ENCODE data around the gene ETV6. TPM values are rescaled to one million over a fixed set of nuclear protein-coding genes. Genes with fewer than 3 reads are reported as not detected.

ETV6 gene
- total RNA-seq, 3 donors from 2014 or later, result 17.8 to 58.7 (median 45.2) TPM

DNA sequence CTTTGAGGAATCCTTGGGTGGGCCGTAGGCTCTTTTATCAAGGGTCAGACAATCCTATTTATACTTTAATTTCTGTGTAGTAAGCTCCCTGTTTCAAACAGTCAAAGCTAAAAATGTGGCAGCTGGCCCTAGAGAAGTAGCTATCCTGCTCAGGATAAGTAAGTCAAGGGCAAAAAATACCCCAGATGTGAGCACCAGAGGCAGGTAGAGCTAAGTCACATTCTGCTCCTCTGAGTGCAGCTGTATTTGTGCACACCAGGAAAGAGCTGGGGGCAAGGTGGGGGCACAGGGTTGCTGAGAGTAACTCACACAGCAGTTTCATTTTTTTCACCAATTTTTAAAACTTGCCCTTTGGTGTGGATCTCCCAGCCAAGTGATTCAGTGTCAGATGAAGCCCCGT, 5.3 kb downstream of the ETV6 start:
- intact Hi-C loops (cut with DNase I; ENCODE audit: low total_unique reads), result loop anchor here (10.0 kb wide), 1 partner anchor 70 kb away; no protein-coding TSS in a partner anchor
- Histone ChIP-seq H3K36me3 (no peaks in the 10 kb centered on the region), H3K27ac (peak overlapping the region; percentile 57 to 97), H3K4me3 (no peak overlapping the region), H3K9me3 (no peaks in the 10 kb centered on the region), H3K27me3 (no peaks in the 10 kb centered on the region), H3K4me1 (peaks cover 4 to 31% of the 10 kb centered on the region in 2 donors)
- DNase-seq (ENCODE audit: low spot score in 2 of 2), result no peak
- TF ChIP-seq, protein P1, sequence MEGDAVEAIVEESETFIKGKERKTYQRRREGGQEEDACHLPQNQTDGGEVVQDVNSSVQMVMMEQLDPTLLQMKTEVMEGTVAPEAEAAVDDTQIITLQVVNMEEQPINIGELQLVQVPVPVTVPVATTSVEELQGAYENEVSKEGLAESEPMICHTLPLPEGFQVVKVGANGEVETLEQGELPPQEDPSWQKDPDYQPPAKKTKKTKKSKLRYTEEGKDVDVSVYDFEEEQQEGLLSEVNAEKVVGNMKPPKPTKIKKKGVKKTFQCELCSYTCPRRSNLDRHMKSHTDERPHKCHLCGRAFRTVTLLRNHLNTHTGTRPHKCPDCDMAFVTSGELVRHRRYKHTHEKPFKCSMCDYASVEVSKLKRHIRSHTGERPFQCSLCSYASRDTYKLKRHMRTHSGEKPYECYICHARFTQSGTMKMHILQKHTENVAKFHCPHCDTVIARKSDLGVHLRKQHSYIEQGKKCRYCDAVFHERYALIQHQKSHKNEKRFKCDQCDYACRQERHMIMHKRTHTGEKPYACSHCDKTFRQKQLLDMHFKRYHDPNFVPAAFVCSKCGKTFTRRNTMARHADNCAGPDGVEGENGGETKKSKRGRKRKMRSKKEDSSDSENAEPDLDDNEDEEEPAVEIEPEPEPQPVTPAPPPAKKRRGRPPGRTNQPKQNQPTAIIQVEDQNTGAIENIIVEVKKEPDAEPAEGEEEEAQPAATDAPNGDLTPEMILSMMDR (IDR thresholded peaks at IDR 0.05), result no peak
- TF ChIP-seq POLR2A (IDR thresholded peaks at IDR 0.05), result no peak
- no peak for TF ChIP-seq POLR2AphosphoS5 (IDR thresholded peaks at IDR 0.05)

DNA sequence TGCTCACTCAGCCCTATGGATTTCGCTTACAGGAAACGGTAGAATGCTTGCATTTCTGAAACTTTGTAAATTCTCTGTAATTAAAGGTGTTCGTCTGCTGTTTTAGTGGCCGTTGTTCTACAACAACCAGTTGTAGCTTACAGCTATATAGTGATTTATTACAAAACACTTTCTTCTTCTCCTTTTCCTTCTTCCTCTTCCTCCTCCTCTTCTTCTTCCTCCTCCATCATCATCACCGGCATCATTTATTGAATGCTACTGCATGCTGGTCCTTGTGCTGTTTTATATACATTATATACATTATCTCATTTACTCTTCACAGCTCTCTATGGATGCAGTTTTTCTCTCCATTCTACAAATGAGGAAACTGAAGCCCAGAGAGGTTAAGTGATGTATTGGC, 6.4 kb downstream of the ETV6 start:
- no peaks in the 10 kb centered on the region for H3K36me3 ChIP-seq
- H3K4me3 ChIP-seq, result no peak overlapping the region
- H3K9me3 ChIP-seq, result no peaks in the 10 kb centered on the region
- no peak for TF ChIP-seq POLR2A (IDR thresholded peaks at IDR 0.05)
- TF ChIP-seq, protein P1 (IDR thresholded peaks at IDR 0.05), result no peak
- TF ChIP-seq POLR2AphosphoS5 (IDR thresholded peaks at IDR 0.05), result no peak
- no peaks in the 10 kb centered on the region for H3K27me3 ChIP-seq
- H3K4me1 ChIP-seq, result peaks cover 4 to 31% of the 10 kb centered on the region in 2 donors
- no peak for DNase-seq (ENCODE audit: low spot score in 2 of 2)
- peak overlapping the region; percentile 73 to 97 for H3K27ac ChIP-seq
- intact Hi-C loops (cut with DNase I; ENCODE audit: low total_unique reads), result loop anchor here (10.0 kb wide), 1 partner anchor 69 kb away; no protein-coding TSS in a partner anchor

DNA sequence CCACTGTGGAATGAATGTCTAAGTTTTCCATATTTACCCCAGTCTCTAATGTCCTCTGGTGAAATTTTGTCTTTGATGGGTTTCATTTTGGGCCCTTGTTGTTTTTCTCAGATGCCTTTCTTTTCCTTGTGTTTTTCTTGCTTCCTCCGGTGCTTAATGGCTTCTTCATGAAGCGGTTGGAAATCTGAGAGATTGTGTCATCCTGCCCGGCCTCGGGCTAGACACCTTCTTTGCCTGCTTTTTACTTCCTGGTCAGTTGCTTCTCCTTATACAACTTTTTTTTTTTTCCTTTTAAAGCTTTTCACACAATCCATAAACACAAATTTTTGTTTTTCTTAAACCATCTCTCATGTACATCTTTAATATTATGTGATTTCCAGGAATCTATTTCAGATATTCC, 7.1 kb downstream of the ETV6 start:
- Histone ChIP-seq H3K4me1 (peaks cover 4 to 36% of the 10 kb centered on the region in 2 donors), H3K9me3 (no peaks in the 10 kb centered on the region), H3K4me3 (no peak overlapping the region), H3K27me3 (no peaks in the 10 kb centered on the region), H3K27ac (peak overlapping the region; percentile 73 to 97), H3K36me3 (no peaks in the 10 kb centered on the region)
- DNase-seq (ENCODE audit: low spot score in 2 of 2), result peak; percentile 76 to 77
- TF ChIP-seq POLR2A (IDR thresholded peaks at IDR 0.05), result no peak
- TF ChIP-seq, protein P1 (IDR thresholded peaks at IDR 0.05), result no peak
- TF ChIP-seq POLR2AphosphoS5 (IDR thresholded peaks at IDR 0.05), result peak in 2 of 3 donors; percentile 10 to 55
- intact Hi-C loops (cut with DNase I; ENCODE audit: low total_unique reads), result loop anchor here (10.0 kb wide), 1 partner anchor 68 kb away; no protein-coding TSS in a partner anchor

DNA sequence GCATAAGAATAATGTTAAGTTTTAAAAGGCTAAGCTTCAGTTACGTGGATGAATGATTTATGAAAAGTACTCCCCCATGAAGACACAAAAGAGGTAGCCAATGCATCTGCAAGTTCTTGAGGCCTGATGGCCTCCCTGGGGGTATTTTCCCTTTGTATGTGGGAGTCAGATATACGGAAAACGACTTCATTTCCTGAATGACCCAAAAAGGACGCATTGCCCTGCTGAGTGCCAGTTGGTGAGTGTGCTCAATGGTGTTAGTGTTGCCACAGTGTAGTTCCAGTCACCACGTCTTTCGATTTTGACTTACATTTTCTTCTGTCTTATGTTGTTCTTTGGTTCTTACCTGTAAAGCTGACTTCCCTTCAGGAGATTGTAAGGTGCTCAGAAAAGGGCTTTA, 8.0 kb downstream of the ETV6 start:
- TF ChIP-seq POLR2AphosphoS5 (IDR thresholded peaks at IDR 0.05) (no peak), POLR2A (IDR thresholded peaks at IDR 0.05) (no peak)
- TF ChIP-seq, protein P1 (IDR thresholded peaks at IDR 0.05), result no peak
- no peak for DNase-seq (ENCODE audit: low spot score in 2 of 2)
- intact Hi-C loops (cut with DNase I; ENCODE audit: low total_unique reads), result loop anchor here (10.0 kb wide), 1 partner anchor 67 kb away; no protein-coding TSS in a partner anchor
- Histone ChIP-seq H3K9me3 (no peaks in the 10 kb centered on the region), H3K27me3 (no peaks in the 10 kb centered on the region), H3K27ac (peak overlapping the region; percentile 70 to 97), H3K36me3 (no peaks in the 10 kb centered on the region), H3K4me1 (peaks cover 4 to 41% of the 10 kb centered on the region in 2 donors), H3K4me3 (no peak overlapping the region)

DNA sequence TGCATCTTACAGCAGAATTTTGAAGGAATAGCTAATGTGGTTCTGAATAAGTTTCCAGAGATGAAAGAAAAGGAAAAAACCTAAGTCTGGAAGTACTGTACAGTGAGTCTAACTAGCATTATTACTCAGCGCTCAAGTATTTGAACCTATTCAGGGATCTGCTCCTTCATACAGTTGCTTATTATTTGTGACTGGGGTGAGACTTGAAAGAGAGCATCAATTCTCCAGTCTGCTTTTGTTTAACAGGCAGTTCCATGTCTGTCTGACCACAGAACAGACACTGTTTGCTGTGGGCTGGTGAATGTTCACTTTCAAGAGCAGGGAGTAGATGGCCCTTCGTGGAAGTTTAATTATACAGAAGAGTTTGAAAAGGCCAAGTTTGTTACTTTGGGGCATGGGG, 9.3 kb downstream of the ETV6 start:
- H3K36me3 ChIP-seq, result no peaks in the 10 kb centered on the region
- H3K4me1 ChIP-seq, result peaks cover 4 to 40% of the 10 kb centered on the region in 2 donors
- no peaks in the 10 kb centered on the region for H3K9me3 ChIP-seq
- intact Hi-C loops (cut with DNase I; ENCODE audit: low total_unique reads), result loop anchor here (10.0 kb wide), 1 partner anchor 66 kb away; no protein-coding TSS in a partner anchor
- no peak overlapping the region for H3K4me3 ChIP-seq
- no peak for TF ChIP-seq POLR2A (IDR thresholded peaks at IDR 0.05)
- TF ChIP-seq, protein P1 (IDR thresholded peaks at IDR 0.05), result no peak
- TF ChIP-seq POLR2AphosphoS5 (IDR thresholded peaks at IDR 0.05), result no peak
- H3K27me3 ChIP-seq, result no peaks in the 10 kb centered on the region
- no peak for DNase-seq (ENCODE audit: low spot score in 2 of 2)
- H3K27ac ChIP-seq, result peak overlapping the region; percentile 86 to 97
